Stimulated activated CD8-positive, alpha-beta memory T cell treated with anti-CD3 and anti-CD28 coated beads, Interleukin-2, amount 100 ng/mL, for 1 hour (primary cell): Measurements from ENCODE around the gene VIPR1.
"Not testable (repeated sequence)": the region's sequence is repeated elsewhere in the genome, so short reads cannot be mapped to it uniquely, and the experiment has no call there.

Source experiments
- DNase-seq, 2 donors: peaks; one replicate each; pipeline ENCODE4 v3.0.0-alpha.2; 2020; ENCODE audit warnings: low read depth in 2 of 2

VIPR1 gene

DNA sequence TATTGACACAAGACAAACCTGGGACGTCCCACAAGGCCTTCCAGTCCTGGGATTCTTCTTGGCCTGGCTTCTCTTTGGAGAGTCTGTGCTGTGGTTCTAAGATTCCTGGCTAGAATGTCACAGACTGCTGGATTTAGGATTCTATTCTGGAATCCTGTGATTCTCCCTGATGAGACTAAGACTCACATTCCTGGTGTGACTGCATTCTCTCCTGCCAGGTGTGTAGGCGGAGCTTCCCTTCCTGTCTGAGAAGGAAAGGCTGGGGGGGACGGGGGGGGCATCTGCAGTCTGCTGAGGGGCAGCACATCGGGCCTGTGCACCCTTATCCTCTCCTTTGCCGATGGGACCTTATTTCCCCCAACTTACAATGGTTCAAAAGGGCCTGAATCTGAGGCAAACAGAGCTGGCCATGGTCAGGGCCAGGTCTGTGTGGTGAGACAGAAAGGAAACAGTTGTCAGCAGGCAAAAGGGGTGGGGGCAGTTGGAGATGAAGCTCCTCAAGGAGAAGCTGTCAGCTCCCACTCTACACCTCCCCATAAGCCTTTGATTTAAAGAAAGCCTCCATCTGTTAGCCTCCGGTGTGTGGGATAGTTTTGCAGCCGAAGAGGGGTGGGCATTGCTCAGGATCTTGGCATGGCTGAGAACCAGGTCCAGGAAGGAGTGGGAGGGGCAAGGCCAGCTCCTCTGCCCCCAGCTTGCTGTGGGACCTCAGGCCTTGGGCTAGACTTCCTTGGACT lies 30.9 kb downstream of the VIPR1 start:
- DNase-seq, result no peak

- no peak for DNase-seq
These were observed 33.7 kb downstream of the VIPR1 start for GRCh38 chr3:42535981-42536784.

GRCh38 chr3:42537350-42537749 lies 34.9 kb downstream of the VIPR1 start:
- no peak for DNase-seq

GRCh38 chr3:42539871-42540714 lies 37.6 kb downstream of the VIPR1 start:
- DNase-seq, result peak; percentile 30 to 38

DNA sequence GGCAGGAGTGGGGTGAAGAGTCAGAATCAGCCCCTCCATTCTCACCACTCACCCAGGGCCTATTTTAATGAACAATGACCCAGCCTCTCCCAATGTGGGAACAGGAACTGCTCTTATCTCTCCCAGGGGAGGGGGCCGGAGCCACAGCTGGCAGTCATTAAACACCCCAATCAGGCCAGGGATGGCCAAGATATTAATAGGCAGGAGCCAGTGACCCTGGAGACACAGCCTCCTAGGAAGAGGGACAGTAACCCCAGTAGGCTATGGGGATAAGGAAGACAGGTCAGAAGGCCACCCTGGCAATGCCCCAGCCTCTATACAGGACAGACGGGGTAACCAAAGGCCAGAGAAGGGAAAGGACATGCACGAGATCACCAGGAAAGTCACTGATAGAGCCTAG lies 38.6 kb downstream of the VIPR1 start:
- DNase-seq, result no peak

GRCh38 chr3:42544492-42545283 lies 42.2 kb downstream of the VIPR1 start:
- DNase-seq, result no peak

DNA sequence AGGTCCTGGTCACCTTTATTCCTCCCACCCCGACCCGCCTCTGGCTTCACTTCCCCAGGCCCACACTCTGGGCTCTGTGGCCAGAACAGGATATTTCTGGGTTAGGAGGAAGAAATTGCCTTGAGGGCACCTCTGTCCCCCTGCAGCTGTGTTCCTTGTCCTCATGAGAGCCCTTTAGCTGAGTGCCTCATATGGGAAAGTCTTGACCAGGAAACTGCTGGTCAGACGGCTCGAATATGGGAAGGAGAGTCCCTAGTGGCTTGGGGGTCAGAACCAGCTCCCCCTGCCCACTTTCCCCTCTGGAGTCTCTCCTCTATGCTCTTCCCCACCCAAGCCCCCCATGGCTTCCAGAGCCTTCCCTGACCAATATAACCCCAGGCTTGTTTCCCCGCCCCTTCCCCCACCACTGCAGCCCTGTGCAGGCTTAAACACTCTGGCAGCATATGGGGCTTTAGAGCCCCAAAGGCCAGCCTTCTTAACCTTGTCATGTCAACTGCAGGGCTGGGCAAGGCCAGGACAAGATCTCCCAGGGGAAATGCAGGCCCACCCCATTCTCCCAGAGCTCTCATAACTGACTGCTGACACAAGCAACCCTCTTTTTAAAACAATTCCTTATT lies 42.9 kb downstream of the VIPR1 start:
- DNase-seq, result no peak

GRCh38 chr3:42546691-42547213 lies 44.3 kb downstream of the VIPR1 start:
- DNase-seq, result no peak

DNA sequence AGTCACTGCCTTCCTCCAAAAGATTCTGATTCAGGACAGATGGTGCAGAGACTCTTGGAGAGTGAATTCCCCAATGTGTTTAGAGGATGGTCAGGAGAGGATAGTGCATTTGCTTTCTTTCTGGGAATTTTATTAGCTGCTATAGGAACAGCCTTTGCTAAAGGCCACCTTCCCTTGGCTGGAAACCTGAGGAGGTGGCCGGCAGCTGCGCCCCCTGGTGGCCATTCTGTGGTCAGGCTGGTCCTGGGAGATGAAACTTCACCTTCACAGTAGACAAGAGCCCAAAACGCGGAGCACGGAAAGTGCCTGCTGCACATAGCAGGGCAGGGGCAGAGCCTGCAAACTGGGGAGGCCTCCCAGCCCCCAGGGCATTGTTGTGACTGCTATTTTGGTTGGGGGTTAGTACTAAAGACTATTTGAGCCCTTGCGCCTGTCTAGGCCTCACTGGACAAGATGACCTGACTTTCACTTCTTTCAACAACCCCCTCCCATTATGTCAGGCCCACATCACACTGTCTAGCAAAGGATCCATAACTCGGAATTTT lies 45.0 kb downstream of the VIPR1 start:
- DNase-seq, result peak; percentile 50 to 51

DNA sequence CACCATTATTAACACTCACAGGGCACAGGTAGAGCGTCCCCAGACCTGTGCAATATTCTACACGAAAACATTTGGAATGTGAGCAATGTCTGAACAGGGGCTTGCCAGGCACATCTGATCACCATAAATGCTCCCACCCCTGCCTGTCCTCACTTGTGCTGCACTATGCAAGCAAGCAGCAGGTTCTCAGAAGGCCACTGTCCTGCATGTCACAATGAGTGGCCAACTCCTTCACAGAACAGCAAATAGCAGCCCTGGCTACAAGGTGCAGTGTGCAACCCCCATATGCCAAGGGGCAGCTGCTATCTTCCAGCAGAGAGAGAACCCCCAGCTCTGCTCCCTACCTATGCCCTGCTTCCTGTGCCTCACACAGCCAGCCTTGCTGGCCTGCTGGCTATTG lies 46.7 kb downstream of the VIPR1 start:
- no peak for DNase-seq

GRCh38 chr3:42550250-42550649 lies 47.8 kb downstream of the VIPR1 start:
- no peak for DNase-seq

GRCh38 chr3:42552830-42553229 lies 50.4 kb downstream of the VIPR1 start:
- DNase-seq, result no peak

DNA sequence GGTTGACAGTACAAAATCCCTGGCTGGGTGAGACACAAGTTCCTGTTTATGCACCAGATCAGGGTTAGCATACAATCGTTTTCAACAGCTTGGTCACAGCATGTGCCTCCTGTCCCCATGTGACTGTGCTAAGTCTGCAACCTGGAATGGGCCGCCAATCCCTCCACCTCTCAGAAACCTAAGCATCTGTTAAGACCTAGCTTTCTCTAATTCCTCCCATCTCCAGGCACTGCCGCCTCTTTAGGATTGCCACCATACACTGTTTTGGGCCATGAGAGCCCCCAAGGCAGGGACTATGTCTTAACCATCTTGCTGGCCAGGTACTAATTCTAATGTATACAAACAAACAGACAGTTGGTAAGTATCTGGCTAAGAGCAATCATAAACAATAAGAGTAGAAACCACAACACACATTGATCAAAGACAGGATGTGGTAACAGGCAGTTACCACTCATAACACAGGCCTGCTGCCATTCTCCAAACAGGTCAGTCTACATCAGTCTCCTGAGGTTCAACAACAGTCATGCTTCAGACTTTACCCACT lies 53.7 kb downstream of the VIPR1 start:
- DNase-seq, result no peak

- DNase-seq, result not testable (repeated sequence)
These were observed 54.4 kb downstream of the VIPR1 start for GRCh38 chr3:42556817-42557216.

- DNase-seq, result no peak
These were observed 55.4 kb downstream of the VIPR1 start for GRCh38 chr3:42557854-42558253.

DNA sequence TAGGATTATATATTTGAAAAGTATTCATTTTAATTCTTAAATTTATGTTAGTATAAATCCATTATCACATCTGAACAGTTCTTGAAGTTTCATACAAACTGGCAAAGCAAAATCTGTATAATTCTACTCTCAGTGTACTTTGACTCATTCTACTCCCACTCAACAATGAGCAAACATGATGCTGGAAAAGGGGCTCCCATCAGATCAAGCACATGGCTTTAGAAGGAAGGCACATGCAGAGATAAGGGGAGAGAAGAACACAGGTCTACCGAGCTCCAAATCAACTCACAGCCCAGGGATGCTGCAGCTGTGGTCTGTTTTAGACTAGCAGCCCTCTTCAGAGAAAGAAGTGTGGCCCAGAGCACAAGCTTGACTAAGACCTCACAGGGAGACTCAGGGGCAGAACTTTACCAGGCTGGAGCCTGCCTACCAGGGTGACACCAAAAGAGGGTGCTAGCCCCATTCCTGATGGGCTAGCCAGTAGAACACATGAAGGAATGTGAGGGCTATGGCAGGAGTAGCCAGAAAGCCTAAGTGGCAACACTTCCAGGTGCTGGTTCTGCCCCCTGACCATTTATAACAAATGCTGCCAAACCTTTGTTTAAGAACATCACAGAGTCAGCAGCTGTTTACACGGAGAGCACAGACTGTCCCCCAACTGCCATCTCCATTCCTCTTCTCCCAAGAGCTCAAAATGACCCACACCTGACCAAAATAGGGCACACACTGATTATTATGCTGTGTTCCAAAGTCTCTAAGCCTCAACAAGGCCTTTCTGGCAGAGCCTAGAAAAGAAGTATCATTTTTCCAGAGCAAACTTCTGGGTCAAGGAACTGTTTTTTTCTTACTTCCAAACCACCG lies 59.8 kb downstream of the VIPR1 start:
- no peak for DNase-seq

DNA sequence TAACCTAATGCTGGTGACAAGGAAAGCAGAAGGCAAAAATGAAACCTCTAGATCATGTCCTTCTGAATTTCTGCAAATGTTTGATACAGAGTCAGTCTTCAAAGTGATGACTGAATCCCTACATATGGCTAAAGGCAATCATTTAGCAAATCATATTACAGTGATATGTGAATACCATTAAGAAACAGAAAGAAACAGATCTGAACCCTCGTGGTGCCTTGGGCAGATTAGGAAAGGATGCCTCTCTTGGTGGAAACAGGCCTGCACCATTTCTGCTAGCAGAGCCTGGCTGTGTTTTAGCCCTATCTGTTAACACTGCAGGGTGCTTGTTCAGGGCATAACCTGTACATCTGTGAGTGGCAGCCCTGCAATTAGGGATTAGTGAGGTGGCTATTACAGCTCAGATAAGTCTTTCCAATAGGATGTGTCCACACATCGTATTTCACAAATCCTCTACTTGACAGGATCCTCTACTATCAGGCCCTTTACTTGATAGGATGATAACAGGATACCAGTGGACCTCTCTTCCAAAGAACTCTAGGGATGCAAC lies 67.2 kb downstream of the VIPR1 start:
- DNase-seq, result no peak

DNA sequence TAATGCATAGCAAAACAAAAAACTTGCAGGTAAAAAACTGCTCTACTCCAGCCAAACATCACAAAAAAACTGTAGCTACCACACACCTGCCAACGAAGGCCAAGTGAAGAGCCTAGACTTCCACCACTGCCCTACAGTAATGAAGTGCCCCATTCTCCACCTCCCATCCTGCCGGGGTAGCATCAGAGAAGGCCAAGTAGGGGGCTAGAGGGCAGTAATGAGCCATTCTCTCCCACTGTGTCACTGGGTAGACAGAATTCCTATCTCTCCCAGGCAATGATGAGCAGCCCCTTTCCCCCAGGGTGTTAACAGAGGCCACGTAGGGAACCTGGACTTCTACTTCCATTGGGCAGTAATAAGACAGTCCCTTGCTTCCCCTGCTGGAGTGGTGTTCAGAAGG lies 69.8 kb downstream of the VIPR1 start:
- no peak for DNase-seq
